Astrocyte (in vitro differentiated cells and primary cell): ENCODE measurements around the gene NFIA. TPM values are rescaled to one million over a fixed set of nuclear protein-coding genes. Genes with fewer than 3 reads are reported as not detected.

Experiments used
- DNase-seq: peaks from one replicate; pipeline ENCODE4 v3.0.0-alpha.2; 2010; ENCODE audit warnings: low read depth
- FAIRE-seq: peaks from 2 replicates; lab custom pipeline; 2011; peaks lifted over from hg19 to GRCh38; lab: Jason Lieb, UNC
- H2AFZ ChIP-seq: 2 replicates; pipeline ENCODE4 v1.6.0; 2012; ENCODE audit warnings: low read depth, low read length, inconsistent platforms
- H3K27ac ChIP-seq: 2 replicates; pipeline ENCODE4 v1.5.1; 2011; ENCODE audit warnings: low read depth, low read length, inconsistent platforms
- H3K27me3 ChIP-seq: 2 replicates; pipeline ENCODE4 v1.6.0; 2011; ENCODE audit warnings: low read length, inconsistent platforms; ENCODE audit not compliant: insufficient read depth
- H3K36me3 ChIP-seq: 2 replicates; pipeline ENCODE4 v1.5.1; 2011; ENCODE audit warnings: low read length, inconsistent platforms; ENCODE audit not compliant: insufficient read depth
- H3K4me1 ChIP-seq: 2 replicates; pipeline ENCODE4 v1.5.1; 2011; ENCODE audit warnings: low read length, inconsistent platforms; ENCODE audit not compliant: insufficient read depth
- H3K4me2 ChIP-seq: 2 replicates; pipeline ENCODE4 v1.6.0; 2012; ENCODE audit warnings: low read length, inconsistent platforms
- H3K4me3 ChIP-seq: 2 replicates; pipeline ENCODE4 v1.5.1; 2011; ENCODE audit warnings: low read depth, mild to moderate bottlenecking, low read length, inconsistent platforms; ENCODE audit not compliant: insufficient read depth
- H3K79me2 ChIP-seq: 2 replicates; pipeline ENCODE4 v1.6.0; 2012; ENCODE audit warnings: mild to moderate bottlenecking, low read length, inconsistent platforms; ENCODE audit not compliant: insufficient read depth
- H3K9ac ChIP-seq: 2 replicates; pipeline ENCODE4 v1.6.0; 2012; ENCODE audit warnings: mild to moderate bottlenecking, low read length, inconsistent platforms
- H3K9me3 ChIP-seq: 2 replicates; pipeline ENCODE4 v1.5.1; 2012; ENCODE audit warnings: low read depth, mild to moderate bottlenecking, low read length, inconsistent platforms; ENCODE audit not compliant: insufficient read depth
- H4K20me1 ChIP-seq: 2 replicates; pipeline ENCODE4 v1.6.0; 2012; ENCODE audit warnings: low read length, inconsistent platforms; ENCODE audit not compliant: insufficient read depth
- H3K27ac Mint-ChIP-seq: one replicate; pipeline ENCODE4 v1.8.0; 2021; ENCODE audit warnings: mild to moderate bottlenecking, mixed read lengths; ENCODE audit not compliant: unreplicated experiment
- H3K27me3 Mint-ChIP-seq: one replicate; pipeline ENCODE4 v1.8.0; 2021; ENCODE audit warnings: low read depth, mixed read lengths; ENCODE audit not compliant: unreplicated experiment
- H3K36me3 Mint-ChIP-seq: one replicate; pipeline ENCODE4 v1.8.0; 2021; ENCODE audit warnings: low read depth, mixed read lengths; ENCODE audit not compliant: unreplicated experiment
- H3K4me1 Mint-ChIP-seq: one replicate; pipeline ENCODE4 v1.8.0; 2021; ENCODE audit warnings: low read depth, mixed read lengths; ENCODE audit not compliant: unreplicated experiment
- H3K4me3 Mint-ChIP-seq: one replicate; pipeline ENCODE4 v1.8.0; 2021; ENCODE audit warnings: mild to moderate bottlenecking, moderate library complexity, mixed read lengths; ENCODE audit not compliant: unreplicated experiment
- H3K9me3 Mint-ChIP-seq: one replicate; pipeline ENCODE4 v1.8.0; 2021; ENCODE audit warnings: mild to moderate bottlenecking, mixed read lengths; ENCODE audit not compliant: unreplicated experiment
- CTCF ChIP-seq: IDR thresholded peaks from 2 replicates; pipeline ENCODE4 v1.5.1; 2011; ENCODE audit warnings: low read depth, mild to moderate bottlenecking, inconsistent platforms, low read length, moderate library complexity; ENCODE audit not compliant: insufficient read depth
- EZH2 ChIP-seq: IDR thresholded peaks from 2 replicates; pipeline ENCODE4 v1.6.1; 2012; ENCODE audit warnings: mild to moderate bottlenecking, low read length, inconsistent platforms; ENCODE audit not compliant: insufficient read depth
- total RNA-seq: library from RNA; stranded (reverse); gene quantifications from 2 replicates; pipeline ENCODE4 v1.2.1, GENCODE V29; 2021

The NFIA gene
- total RNA-seq, 1 donor from 2014 or later = 4.6 TPM

GRCh38 chr1:61186753-61187152, 104.4 kb downstream of the NFIA start:
- peaks cover 17% of the 10 kb centered on the region for H3K4me1 Mint-ChIP-seq
- no peak overlapping the region for H3K27ac Mint-ChIP-seq
- no peaks in the 10 kb centered on the region for H3K79me2 ChIP-seq

GRCh38 chr1:61187352-61188086, 105.2 kb downstream of the NFIA start:
- no peak overlapping the region for H3K27ac Mint-ChIP-seq

More at GRCh38 chr1:61186753-61187152, 104.4 kb downstream of the NFIA start:
- Histone ChIP-seq H3K4me2 (no peak overlapping the region), H3K4me1 (peaks cover 7% of the 10 kb centered on the region), H3K4me3 (no peak overlapping the region), H3K27me3 (no peaks in the 10 kb centered on the region), H3K27ac (no peak overlapping the region), H4K20me1 (no peaks in the 10 kb centered on the region), H2AFZ (no peak overlapping the region), H3K36me3 (no peaks in the 10 kb centered on the region), H3K9me3 (no peaks in the 10 kb centered on the region), H3K9ac (no peak overlapping the region)
- peaks cover 22% of the 10 kb centered on the region for H3K27me3 Mint-ChIP-seq
- H3K4me3 Mint-ChIP-seq = no peak overlapping the region
- FAIRE-seq (no peak), DNase-seq (no peak)
- TF ChIP-seq EZH2 (no peak), CTCF (no peak)
- H3K9me3 Mint-ChIP-seq = no peaks in the 10 kb centered on the region
- no peaks in the 10 kb centered on the region for H3K36me3 Mint-ChIP-seq

More at GRCh38 chr1:61187352-61188086, 105.2 kb downstream of the NFIA start:
- H3K36me3 ChIP-seq = no peaks in the 10 kb centered on the region
- FAIRE-seq (no peak), DNase-seq (no peak)
- no peaks in the 10 kb centered on the region for H3K36me3 Mint-ChIP-seq
- TF ChIP-seq EZH2 = no peak
- TF ChIP-seq CTCF = no peak
- no peaks in the 10 kb centered on the region for H3K9me3 ChIP-seq
- H3K27ac ChIP-seq = no peak overlapping the region
- H3K4me1 Mint-ChIP-seq = peaks cover 14% of the 10 kb centered on the region
- no peaks in the 10 kb centered on the region for H3K9me3 Mint-ChIP-seq
- no peak overlapping the region for H3K9ac ChIP-seq
- H3K4me3 ChIP-seq = no peak overlapping the region
- H3K79me2 ChIP-seq = no peaks in the 10 kb centered on the region
- no peak overlapping the region for H3K4me3 Mint-ChIP-seq
- no peaks in the 10 kb centered on the region for H3K27me3 ChIP-seq
- H3K4me2 ChIP-seq = no peak overlapping the region
- H3K27me3 Mint-ChIP-seq = peaks cover 22% of the 10 kb centered on the region
- H3K4me1 ChIP-seq = peaks cover 7% of the 10 kb centered on the region
- H2AFZ ChIP-seq = no peak overlapping the region
- no peaks in the 10 kb centered on the region for H4K20me1 ChIP-seq
